Stimulated activated naive CD8-positive, alpha-beta T cell treated with anti-CD3 and anti-CD28 coated beads, Interleukin-15, Interleukin-2, amounts not matched to agents 100 U/mL and 50 U/mL, for 24 hours (primary cell): ENCODE results near the gene CCDC170.
"Not testable (repeated sequence)": the region's sequence is repeated elsewhere in the genome, so short reads cannot be mapped to it uniquely, and the experiment has no call there.

Source experiments
- ATAC-seq: fragments of 150-1000 bp; cut with Tn5 transposase; one replicate; pipeline ENCODE4 v1.10.0; 2021
- DNase-seq: peaks from one replicate; pipeline ENCODE4 v3.0.0; 2021

Gene CCDC170, protein sequence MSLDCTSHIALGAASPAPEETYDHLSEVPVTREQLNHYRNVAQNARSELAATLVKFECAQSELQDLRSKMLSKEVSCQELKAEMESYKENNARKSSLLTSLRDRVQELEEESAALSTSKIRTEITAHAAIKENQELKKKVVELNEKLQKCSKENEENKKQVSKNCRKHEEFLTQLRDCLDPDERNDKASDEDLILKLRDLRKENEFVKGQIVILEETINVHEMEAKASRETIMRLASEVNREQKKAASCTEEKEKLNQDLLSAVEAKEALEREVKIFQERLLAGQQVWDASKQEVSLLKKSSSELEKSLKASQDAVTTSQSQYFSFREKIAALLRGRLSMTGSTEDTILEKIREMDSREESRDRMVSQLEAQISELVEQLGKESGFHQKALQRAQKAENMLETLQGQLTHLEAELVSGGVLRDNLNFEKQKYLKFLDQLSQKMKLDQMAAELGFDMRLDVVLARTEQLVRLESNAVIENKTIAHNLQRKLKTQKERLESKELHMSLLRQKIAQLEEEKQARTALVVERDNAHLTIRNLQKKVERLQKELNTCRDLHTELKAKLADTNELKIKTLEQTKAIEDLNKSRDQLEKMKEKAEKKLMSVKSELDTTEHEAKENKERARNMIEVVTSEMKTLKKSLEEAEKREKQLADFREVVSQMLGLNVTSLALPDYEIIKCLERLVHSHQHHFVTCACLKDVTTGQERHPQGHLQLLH

DNA sequence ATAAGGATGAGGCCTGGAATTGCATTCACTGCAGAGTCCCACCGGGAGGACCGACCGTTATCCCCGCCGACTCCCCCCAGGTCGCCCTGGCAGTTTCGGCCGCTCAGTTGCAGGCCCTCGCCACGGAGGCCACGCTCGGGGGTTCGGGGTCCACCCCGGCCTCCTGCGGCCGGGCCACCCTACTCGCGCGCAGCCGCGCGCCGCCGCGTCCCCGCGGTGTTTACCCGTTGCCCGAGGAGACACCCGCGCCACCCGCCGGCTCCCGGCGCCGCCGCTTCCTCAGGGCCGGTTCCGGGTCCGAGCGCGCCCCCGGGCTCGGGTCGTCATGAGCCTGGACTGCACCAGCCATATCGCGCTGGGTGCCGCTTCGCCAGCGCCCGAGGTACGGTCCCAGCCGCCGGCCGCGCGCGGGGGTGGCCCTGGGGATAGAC, at the start of gene CCDC170:
CCDC170 (plus strand) TSS at position 214 of the 431 bp plus-strand sequence; CDS start at position 326, 112 bp downstream.
- peak; percentile 19 for DNase-seq
- ATAC-seq = peak; percentile 32

DNA sequence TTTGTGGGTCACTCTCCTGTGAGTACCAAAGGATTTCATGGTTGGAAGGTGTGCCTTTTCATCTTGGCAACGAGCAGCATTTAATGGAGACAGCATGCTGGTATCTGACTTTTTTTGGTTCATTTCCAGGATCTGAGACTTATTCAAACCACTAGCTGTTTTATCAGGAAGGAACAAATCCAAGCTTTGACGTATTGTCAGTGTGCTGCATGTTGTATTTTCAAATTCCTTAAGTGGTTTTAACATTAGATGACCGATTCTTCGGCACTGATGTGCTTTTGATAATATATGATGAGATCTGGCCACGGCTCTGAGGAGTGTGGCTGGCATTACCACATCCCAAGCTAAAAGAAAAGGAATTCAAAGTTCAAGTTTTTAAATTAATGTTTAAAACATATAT, 48.3 kb upstream of the CCDC170 start:
- DNase-seq = no peak
- ATAC-seq = no peak

DNA sequence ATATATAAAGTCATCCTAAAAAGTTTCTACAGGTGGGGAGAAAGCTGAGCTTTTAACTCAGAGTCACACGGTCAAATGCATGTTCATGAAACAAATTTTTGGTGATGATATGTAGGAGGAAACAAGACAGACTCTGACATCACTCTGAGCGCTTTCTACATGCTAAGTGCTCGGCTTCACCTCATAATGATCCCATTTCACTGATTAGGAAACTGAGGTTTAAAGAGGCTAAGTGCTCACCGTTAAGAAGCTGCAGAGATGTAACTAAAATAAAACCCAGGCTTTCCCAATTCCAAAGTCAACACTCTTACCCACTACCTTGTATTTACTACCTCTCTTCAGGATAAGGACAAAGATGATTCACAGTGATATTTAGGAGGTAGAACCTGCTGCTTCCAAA, 46.6 kb upstream of the CCDC170 start:
- DNase-seq (no peak), ATAC-seq (no peak)

DNA sequence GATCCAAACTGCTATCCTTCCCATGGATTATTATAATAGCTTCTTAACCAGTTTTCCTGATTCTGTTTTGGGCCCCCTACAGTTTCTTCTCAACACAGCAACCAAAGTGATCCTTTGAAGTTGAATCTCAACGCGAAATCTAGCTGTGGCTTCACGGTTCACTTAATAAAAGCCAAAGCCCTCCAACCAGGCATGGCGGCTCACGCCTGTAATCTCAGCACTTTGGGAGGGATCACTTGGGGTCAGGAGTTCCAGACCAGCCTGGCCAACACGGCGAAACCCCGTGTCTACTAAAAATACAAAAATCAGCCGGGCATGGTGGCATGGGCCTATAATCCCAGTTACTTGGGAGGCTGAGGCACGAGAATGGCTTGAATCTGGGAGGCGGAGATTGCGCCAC, 45.2 kb upstream of the CCDC170 start:
- DNase-seq (no peak), ATAC-seq (no peak)

DNA sequence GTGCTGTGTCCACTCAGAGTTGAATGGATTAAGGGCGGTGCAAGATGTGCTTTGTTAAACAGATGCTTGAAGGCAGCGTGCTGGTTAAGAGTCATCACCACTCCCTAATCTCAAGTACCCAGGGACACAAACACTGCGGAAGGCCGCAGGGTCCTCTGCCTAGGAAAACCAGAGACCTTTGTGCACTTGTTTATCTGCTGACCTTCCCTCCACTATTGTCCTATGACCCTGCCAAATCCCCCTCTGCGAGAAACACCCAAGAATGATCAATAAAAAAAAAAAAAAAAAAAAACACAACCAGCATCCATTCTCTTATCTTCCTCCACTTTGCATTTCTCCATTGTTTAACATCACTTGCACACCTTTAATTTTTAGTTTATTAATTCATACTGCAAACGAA, 42.9 kb upstream of the CCDC170 start:
- DNase-seq, ATAC-seq: not testable (repeated sequence)

DNA sequence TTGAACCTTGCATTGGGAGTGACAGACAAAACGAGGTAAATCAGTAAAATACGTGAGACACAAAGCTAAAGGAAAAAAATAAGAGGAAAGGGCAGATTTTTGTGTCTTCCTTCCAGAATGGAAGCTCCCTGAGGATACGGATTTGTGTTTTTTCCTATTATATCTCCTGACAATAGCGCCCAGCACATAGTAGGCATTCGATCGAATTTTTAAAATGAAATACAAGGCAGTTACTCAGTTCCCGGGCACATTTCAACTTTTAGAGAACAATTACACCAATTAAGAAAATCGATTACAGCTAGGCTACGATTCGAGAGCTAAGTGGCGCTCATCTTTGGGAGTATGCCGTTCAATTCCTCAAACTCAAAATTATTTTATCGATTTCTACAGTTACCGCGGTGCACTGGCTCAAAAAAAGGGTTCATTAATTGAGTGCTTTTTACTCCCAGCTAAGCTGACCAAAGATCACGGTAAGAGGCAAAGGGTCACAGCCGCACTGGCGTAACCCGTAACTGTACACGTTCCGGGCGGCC, 42.3 kb upstream of the CCDC170 start:
- DNase-seq = no peak
- ATAC-seq = no peak

DNA sequence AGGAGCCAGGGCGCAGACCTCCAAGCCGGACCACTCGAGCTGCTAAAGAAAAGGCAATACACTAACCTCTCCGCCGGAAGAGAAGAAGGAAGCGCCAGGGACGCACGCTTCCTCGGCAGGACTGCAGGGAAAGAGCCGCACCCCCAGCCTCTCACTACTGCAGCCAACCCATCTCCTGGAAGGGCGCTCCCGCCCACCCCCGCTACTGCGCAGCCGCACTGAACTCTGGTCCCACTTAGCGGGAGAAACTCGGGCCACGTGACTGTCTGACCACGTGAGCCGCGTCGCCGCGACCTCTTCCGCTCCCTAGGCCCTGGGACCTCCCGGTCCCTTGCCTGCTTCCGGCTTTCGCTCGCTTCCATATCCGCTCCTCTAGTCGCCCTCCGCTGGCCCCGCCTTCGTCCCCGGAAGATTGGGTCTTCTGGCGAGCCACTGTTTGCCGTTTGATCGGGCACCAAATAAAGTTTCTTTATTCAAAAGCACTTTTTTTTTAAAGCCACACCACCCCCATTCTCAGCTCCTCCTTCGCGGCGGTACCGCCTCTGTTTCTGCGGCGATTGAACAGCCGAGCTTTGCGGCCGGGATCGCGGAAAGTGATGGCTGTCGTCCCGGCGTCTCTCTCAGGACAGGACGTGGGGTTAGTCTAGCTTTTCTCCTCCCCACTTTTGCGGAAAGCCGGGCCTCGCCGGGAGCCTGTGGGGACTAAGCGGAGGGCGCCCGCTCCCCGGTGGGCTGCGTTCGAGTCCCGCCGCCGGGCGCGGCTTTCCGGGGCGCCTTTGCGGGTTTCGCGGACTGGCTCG, 41.7 kb upstream of the CCDC170 start, which contains the start of gene RMND1:
RMND1 (minus strand) TSS at position 177 of the 800 bp plus-strand sequence. CDS start 6,315 bp downstream, outside the sequence.
- peak; percentile 100 for ATAC-seq
- peak; percentile 98 for DNase-seq

DNA sequence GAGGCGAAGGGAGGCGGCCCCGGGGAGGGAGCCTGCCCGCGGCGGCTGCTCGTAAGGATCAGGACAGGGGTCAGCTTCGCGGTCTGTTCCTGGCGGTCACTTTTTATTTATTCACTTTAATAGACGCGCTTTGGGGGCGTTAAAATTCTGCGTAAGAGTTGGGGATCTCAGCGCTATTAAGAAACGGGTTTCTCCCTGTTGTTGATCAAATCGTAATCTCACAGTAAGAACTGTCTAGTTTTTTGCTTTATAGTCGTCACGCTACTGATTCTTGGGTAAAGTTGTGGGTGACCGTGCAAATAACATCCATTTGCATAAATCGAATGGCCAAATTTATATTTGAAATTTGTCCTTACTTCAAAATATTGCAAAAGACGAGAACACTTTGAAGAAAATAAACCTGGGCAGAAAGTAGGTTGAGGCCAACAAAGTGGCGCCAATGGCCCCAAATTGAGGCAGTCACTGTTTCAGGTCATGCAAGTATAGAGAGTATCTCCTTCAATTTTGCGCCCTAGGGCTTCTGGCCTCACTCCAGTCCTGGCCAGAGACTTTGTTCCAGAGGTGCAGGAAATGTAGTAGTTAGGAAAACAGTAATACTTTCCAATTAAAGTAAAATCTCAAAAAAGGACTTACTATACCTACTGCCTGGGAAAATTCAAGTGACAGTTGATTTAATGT, 40.9 kb upstream of the CCDC170 start:
- ATAC-seq (no peak), DNase-seq (no peak)

DNA sequence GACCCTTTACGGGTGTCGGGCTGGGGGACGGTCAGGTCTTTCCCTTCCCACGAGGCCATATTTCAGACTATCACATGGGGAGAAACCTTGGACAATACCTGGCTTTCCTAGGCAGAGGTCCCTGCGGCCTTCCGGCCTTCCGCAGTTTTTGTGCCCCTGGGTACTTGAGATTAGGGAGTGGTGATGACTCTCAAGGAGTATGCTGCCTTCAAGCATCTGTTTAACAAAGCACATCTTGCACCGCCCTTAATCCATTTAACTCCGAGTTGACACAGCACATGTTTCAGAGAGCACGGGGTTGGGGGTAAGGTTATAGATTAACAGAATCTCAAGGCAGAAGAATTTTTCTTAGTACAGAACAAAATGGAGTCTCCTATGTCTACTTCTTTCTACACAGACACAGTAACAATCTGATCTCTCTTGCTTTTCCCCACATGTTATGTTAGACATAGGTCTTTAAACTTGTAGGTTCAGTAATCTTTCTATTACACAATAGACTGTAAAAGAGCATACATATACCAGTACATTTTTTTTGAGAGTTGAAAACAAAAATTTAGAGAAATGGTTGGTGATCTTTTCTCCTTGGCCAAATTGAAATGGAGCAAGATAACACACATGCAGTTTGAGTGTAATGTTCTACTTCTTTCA, 37.9 kb upstream of the CCDC170 start:
- ATAC-seq, DNase-seq: not testable (repeated sequence)

DNA sequence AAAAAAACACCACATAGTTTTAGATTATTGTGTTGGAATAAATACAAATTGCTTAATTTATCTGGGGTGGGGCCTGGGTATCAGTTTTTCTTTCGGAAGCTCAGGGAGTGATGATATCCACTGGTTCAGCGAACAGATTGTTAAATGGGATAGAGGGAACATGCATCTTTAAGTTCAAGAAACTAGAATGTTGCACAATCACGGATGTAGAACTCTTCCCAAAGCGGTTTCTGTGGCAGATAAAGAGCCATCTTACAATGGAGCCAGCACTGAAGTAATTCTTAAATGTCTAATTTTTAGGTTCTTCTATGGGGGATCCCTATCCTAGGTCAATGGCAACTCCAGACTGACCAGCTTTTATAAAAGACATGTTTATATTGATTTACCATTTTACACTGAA, 32.1 kb upstream of the CCDC170 start:
- no peak for ATAC-seq
- no peak for DNase-seq

DNA sequence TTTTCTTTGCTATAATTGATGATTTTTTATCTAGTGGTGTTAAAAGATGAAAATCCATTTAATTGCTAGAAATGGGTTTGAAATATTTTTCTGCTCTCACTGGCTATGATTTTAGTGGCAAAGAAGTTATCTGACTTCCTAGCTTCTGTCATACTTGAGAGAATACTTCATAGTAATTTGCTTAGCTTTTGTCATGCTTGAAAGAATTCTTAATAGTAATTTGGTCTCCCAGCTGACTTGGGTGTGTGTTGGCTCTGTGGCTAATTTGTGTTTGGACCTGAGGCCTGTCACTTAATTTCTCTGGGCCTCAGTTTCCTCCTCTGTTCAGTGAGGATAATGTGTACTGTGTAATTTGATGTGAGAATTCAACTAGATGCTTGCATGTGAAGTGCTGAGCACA, 29.1 kb upstream of the CCDC170 start:
- ATAC-seq (no peak), DNase-seq (no peak)

DNA sequence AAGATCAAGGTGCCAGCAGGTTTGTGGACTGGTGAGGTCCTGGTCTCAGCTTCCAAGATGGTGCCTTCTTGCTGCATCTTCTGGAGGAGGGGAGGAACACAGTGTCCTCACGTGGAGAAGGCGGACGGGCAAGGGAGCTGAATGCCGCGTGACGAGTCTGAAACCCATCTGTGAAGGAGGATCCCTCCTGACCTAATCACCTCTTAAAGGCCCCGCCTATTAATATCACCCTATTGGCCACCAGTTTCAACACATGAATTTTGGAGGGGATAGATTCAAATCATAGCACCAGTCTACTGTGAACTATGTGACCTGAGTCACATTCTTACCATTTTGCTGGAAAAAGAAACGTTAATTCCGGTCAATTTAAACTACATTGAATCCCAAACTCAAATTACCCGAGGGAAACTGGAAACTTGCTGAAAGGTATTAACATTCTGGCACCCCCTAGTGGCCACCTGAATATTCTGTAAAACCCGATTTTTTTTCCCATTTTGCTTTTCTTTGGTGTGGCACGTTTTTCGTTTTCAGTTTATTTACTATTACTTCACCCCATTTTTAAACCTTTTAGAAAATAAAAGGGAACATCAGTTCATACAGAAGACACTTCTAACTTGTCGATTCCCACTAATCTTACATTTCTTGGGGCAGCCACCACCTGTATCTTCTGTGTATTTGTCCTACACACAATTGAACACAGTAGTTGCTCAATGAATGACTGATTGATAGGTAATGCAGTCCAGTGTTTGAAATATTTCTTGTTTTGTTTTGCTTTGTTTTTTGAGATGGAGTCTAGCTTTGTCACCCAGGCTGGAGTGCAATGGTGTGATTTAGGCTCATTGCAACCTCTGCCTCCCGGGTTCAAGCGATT, 17.9 kb upstream of the CCDC170 start:
- DNase-seq = peak; percentile 55
- ATAC-seq = no peak

DNA sequence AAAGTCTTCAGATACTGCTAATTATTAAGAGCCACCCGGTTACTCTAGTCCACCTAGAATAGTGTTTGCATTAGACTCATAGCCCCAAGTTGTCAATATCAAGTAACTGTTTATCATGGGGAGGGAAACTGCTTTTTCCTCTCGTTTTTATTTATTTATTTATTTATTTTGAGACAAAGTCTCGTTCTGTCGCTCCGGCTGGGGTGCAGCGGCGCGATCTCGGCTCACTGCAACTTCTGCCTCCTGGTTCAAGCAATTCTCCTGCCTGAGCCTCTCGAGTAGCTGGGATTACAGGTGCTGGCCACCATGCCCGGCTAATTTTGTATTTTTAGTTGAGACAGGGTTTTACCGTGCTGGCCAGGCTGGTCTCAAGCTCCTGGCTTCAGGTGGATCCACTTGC, 16.1 kb upstream of the CCDC170 start:
- ATAC-seq (no peak), DNase-seq (no peak)

DNA sequence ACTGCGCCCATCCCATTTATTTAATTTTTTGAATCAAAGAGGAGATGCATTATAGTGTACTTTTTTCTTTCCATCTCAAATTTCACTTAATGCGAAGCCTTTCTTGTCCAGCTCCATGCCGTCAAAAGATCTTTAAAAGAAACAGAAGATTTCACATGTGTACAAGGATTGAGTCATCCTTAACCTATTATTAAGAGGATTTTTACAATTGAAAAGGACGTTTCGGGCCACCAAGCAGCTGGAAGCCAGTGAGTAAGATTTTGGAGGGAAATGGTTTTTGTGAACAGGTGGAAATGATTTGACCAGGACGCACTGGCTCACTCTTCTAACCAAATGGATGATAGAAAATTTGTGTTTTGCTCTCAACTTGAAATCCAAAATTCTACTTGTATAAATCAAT, 15.1 kb upstream of the CCDC170 start:
- no peak for DNase-seq
- ATAC-seq = no peak

DNA sequence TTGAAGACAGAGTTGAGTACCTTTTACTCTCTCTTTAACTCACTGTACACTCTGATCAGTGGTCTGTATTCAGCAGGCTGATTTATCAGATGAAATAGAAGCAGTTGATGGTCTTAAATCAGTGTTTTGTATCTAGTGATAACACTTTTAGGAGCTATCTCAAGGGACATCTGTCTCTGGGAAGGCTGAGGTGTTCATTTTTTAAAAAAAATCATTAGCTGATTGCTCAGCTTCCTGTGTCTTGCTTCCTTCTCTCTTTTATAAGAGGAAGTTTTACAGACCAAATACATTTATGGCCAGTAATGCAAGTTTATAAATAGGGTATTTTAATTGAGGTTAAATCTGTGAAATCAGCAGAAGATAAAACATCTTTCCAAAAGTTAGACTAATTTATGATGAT, 12.0 kb upstream of the CCDC170 start:
- no peak for DNase-seq

DNA sequence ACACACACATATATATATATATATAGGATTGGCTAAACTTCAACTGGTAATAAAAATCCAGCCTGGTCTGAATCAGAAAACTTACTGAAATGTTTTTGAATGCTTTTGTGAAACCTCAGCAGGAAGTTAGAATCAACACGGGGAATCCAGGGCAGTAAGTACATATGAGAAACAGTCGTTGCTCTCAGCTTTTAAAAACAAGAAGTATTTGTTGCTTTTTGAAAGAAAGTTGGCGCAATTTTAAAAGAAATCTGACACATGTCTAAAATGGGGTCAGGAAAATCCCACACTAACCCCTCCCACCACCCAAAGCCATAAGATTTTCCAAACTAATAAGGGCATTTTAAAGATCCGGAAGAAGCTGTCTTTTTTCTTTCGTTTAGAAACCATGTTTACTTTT, 11.5 kb upstream of the CCDC170 start:
- ATAC-seq = no peak
- no peak for DNase-seq

More for the DNA sequence above, 12.0 kb upstream of the CCDC170 start:
- no peak for ATAC-seq

DNA sequence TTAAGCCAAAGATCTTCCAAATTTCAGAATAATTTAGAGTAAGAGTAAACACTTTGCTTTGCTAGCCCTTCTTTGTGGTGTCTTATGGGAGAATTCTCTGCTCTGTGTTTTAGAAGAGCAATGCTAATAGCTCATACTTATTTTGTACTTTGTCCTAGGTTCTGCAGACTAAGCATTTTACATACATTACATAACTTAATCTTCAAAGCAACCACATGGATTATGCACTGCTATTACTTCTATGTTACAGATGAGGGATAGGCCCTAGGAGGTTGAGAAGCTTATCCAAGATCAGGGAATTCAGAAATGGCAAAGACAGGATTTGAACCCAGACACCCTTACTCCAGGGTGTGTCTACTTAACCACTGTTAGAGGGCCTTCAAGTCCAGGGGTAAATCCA, 9.8 kb upstream of the CCDC170 start:
- ATAC-seq = no peak
- DNase-seq = no peak

DNA sequence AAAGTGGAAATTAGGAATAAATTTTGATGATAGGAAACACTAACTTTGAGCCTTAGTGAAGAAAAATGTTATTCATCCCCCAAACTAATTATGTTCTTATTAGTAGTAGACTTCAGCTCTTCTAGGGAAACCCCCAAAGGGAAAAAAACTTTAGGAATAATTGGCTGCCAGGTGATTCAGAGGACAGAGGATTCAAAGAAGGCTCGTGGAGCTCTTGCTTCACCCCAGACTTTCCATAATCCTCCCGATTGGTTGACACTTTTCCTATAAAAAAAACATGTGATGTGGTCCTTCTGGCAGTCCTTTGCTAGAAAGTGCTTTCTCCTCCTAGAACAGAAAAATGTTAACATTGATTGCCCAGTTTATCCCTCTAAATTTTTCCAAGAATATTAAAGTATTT, 5.6 kb upstream of the CCDC170 start:
- no peak for DNase-seq
- no peak for ATAC-seq

DNA sequence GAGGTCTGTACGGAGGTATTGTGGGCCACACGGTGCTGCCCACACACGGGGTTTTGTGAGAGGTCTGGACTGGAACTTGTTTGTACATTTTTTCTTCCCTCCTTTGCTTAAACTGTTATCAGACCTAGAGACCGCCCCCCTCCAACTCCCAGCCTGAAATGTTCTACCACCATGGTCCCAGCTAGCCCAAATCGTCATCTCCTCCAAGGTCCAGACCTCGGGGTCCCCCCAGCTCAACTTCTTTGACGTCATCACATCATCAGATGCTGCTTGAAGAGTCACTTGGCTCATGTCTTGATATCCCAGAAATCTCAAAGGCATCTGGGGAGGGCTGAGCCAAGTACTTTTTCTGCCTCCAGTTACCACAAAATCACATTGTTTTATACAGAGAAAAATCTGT, 2.8 kb upstream of the CCDC170 start:
- ATAC-seq (no peak), DNase-seq (no peak)

DNA sequence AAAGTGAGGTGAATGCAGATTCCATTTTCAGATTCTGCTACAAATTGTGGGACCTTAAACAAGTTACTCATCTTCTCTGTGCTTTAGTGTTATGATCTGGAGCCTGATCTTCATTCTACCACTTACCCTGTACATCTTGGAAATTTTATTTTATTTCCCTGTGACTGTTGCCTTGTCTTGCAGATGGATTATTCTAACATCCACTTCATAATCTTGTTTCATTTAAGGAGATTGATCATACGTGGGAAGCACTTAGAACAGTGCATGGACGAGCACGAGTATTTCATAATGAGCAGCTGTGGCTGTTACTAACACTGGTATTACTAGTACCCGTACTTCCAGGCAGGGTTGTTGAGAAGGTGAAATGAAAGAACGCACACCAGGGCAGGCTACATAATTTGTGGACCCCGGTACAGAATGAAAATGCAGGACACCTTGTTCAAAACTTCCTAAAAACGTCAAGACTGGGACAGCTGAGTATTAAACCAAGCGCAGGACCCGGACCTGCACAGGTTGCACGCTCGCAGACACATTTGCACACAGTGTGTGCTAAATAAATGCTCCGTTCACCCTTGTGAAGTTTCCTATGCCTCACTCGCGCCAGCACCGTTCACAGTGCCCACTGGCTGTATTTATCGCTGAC, 535 bp upstream of the CCDC170 start:
- DNase-seq (no peak), ATAC-seq (no peak)
